ENCODE results near the gene ATXN10. TPM values are rescaled to one million over a fixed set of nuclear protein-coding genes. Genes with fewer than 3 reads are reported as not detected.

Gene ATXN10
- total RNA-seq, 4 donors from 2014 or later: 35.5 to 83.3 (median 51.1) TPM

- DNase-seq (ENCODE audit: low spot score in 2 of 2): no peak
- no peak overlapping the region for H3K4me3 ChIP-seq (ENCODE audit: low read depth, poor library complexity, severe bottlenecking)
- intact Hi-C loops (cut with DNase I; ENCODE audit: low total_unique reads): no loop called here
- 91 to 92% methylated on average over 18 of the region's 18 CpGs for WGBS, 2 donors
- TF ChIP-seq POLR2A (IDR thresholded peaks at IDR 0.05): no peak
- TF ChIP-seq, protein P1, sequence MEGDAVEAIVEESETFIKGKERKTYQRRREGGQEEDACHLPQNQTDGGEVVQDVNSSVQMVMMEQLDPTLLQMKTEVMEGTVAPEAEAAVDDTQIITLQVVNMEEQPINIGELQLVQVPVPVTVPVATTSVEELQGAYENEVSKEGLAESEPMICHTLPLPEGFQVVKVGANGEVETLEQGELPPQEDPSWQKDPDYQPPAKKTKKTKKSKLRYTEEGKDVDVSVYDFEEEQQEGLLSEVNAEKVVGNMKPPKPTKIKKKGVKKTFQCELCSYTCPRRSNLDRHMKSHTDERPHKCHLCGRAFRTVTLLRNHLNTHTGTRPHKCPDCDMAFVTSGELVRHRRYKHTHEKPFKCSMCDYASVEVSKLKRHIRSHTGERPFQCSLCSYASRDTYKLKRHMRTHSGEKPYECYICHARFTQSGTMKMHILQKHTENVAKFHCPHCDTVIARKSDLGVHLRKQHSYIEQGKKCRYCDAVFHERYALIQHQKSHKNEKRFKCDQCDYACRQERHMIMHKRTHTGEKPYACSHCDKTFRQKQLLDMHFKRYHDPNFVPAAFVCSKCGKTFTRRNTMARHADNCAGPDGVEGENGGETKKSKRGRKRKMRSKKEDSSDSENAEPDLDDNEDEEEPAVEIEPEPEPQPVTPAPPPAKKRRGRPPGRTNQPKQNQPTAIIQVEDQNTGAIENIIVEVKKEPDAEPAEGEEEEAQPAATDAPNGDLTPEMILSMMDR (IDR thresholded peaks at IDR 0.05): no peak
Measured at GRCh38 chr22:45860201-45860600, 188.6 kb downstream of the ATXN10 start.

DNA sequence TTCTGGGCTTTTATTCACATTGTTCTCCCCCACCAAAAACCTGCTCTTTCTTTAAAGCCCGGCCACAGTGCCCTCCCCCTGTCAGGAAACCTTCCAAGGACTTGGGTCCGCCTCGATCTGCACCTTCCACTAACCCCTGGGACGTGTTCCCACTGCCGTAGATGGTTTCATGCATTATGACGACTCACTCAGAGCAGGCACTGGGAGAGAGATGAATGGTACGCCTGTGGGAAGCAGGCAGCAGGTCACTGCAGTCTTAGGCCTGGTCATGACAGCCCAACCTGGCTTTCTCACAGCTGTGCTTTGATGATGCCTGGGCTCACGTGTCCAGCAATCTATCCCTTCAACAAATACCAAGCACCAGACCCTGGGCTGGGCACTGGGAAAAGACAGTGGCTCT, 189.6 kb downstream of the ATXN10 start:
- TF ChIP-seq, protein P1 (IDR thresholded peaks at IDR 0.05): no peak
- TF ChIP-seq POLR2A (IDR thresholded peaks at IDR 0.05): no peak
- WGBS, 2 donors: 77 to 83% methylated on average over 8 of the region's 8 CpGs
- H3K4me3 ChIP-seq (ENCODE audit: low read depth, poor library complexity, severe bottlenecking): no peak overlapping the region
- DNase-seq (ENCODE audit: low spot score in 2 of 2): no peak
- intact Hi-C loops (cut with DNase I; ENCODE audit: low total_unique reads): no loop called here

DNA sequence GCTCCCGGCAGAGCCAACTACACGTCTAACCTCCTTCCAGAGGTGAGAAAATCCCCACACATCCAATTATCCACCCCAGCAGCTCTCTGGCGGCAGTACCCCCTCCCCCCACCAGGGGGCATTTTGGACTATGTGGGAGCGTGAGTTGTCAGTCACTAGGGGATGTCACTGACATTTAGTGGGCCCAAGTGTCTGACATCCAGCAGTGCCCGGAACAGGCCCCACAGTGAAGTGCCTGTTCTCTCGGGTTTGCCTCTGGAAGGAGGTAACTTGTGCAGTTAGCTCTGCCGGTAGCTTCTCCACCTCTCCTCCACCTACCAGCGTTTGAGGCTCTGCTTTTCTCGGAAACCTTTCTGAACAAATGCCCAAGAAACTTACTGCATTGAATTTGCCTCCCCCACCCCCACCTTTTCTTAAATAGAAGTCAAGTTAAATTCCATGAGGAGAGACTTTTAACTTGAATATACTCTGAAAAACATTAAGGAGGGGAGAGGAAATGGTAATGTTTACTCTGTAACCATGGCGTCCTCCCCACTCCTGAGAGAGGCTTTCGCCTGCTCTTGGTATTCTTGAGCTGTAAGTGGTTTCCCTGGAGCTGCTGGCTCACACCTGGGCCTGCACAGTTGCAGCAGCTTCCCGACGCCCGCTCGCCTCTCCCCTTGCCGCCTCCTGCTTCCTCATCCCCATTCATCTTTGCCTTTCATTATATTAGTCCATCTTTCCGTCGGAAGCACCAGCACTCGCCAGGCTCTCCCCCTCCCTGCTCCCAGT, 192.5 kb downstream of the ATXN10 start:
- peak; percentile 58 to 91 for DNase-seq (ENCODE audit: low spot score in 2 of 2)
- H3K4me3 ChIP-seq (ENCODE audit: low read depth, poor library complexity, severe bottlenecking): no peak overlapping the region
- WGBS, 2 donors: 12 to 17% methylated on average over 19 of the region's 19 CpGs
- intact Hi-C loops (cut with DNase I; ENCODE audit: low total_unique reads): no loop called here
- TF ChIP-seq, protein P1 (IDR thresholded peaks at IDR 0.05): peak in 1 of 3 donors; percentile 77
- TF ChIP-seq POLR2A (IDR thresholded peaks at IDR 0.05): no peak

DNA sequence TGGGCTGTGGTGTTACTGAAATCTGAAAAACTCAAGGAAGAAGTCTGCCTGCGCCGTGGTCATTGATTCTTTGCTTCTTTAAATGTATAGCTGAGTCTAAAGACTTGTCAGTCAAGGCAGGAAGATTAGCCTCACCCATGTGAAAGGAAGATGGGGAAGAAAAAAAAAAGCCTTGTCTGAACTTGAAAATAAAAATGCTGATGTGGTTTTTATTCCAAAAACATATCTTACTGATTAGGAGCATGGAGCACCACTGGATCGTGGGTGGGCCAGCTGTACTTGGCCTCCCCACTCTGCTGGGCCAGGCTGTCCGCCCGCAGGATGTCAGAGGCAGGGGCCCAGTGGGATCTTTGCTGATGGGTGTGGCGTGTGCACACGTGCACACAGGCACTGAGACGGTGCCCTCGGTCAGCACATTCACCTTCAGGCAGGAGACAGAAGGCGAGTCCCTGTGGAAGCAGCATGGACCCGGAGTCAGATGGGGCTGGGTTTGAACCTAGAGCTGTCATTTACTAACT, 193.4 kb downstream of the ATXN10 start:
- intact Hi-C loops (cut with DNase I; ENCODE audit: low total_unique reads): no loop called here
- TF ChIP-seq POLR2A (IDR thresholded peaks at IDR 0.05): no peak
- TF ChIP-seq, protein P1 (IDR thresholded peaks at IDR 0.05): no peak
- 50 to 54% methylated on average over 11 of the region's 11 CpGs for WGBS, 2 donors
- no peak for DNase-seq (ENCODE audit: low spot score in 2 of 2)
- H3K4me3 ChIP-seq (ENCODE audit: low read depth, poor library complexity, severe bottlenecking): no peak overlapping the region

GRCh38 chr22:45865561-45866125, 194.0 kb downstream of the ATXN10 start:
- no peak overlapping the region for H3K4me3 ChIP-seq (ENCODE audit: low read depth, poor library complexity, severe bottlenecking)
- intact Hi-C loops (cut with DNase I; ENCODE audit: low total_unique reads): no loop called here
- TF ChIP-seq POLR2A (IDR thresholded peaks at IDR 0.05): no peak
- TF ChIP-seq, protein P1 (IDR thresholded peaks at IDR 0.05): no peak
- DNase-seq (ENCODE audit: low spot score in 2 of 2): no peak
- 58 to 71% methylated on average over 20 to 21 of the region's 24 CpGs for WGBS, 2 donors

Measured in lower leg skin (tissue), 4 donors.